Suppressor macrophage treated with lipopolysaccharide for 4 hours (primary cell): Measurements from ENCODE around the gene GALNT13.

Experiments used
- DNase-seq: peaks from one replicate; pipeline ENCODE4 v3.0.0-alpha.2; 2020

The GALNT13 gene

DNA sequence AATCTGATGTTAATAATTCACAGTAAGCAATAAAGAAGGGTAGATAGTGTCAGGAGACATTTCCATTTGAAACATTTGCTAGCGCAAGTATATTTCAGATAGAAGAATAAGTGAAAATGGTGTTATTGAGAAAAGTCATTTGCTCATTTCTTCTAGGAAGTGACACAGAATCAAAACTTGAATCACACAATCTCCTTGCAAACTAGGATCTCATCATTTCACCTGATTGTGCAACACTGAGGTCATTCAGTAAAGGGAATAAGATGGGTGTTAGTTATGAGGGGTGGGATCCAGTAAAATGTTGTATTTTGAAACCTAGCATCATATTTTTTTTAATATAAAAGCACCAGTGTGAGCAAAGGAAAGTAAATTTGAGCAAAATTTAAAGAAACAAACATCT lies 618.8 kb downstream of the GALNT13 start:
- no peak for DNase-seq

DNA sequence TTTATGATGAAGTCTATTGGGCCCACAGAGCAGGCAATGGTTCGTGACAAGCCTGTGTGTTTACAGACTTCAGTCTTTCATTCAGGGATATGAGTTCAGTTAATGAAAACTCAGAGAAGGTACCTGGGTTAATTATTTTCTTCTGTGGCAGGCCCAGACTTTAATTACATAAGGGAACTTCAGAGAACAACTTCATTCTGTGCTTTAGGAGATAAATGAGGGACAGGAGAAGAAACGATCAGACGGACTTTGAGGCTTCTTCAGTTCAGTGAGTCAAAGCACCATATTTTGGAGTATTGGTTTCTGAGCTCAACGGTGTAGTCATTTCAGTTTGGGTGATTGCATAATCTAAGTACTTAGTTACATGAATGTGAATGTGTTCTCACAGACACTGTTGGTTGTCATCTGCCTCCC lies 623.7 kb downstream of the GALNT13 start:
- no peak for DNase-seq

DNA sequence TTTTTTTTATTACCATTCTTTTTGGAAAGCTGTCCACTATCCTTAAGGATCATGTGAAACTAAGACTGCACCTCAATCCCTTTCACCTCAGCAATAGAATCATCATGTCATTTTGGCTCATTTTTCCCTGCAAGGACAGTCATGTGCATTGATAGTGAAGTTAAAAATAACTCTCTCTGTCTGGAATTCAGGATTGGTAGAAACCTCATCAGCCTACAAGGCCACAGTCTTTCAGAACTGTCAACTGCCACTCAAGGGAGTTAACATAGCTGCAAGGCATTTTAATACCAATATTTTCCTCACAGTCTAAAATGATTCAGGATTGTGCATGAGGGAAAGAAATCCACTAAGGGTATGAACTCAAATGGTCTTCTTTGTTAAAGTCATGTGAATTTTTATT lies 625.3 kb downstream of the GALNT13 start:
- DNase-seq: no peak
